ENCODE data around the gene HSP90AB1. TPM values are rescaled to one million over a fixed set of nuclear protein-coding genes. Genes with fewer than 3 reads are reported as not detected.

The HSP90AB1 gene
- total RNA-seq, 1 donor, result 928 TPM

- H3K4me3 ChIP-seq (ENCODE audit: low read depth, low read length), result no peak overlapping the region
- no peak for TF ChIP-seq CTCF (IDR thresholded peaks at IDR 0.05; ENCODE audit: insufficient read depth, low read depth, low read length)
- DNase-seq (ENCODE audit: low read depth), result no peak
These were observed 20.3 kb upstream of the HSP90AB1 start for GRCh38 chr6:44226368-44227147.

DNA sequence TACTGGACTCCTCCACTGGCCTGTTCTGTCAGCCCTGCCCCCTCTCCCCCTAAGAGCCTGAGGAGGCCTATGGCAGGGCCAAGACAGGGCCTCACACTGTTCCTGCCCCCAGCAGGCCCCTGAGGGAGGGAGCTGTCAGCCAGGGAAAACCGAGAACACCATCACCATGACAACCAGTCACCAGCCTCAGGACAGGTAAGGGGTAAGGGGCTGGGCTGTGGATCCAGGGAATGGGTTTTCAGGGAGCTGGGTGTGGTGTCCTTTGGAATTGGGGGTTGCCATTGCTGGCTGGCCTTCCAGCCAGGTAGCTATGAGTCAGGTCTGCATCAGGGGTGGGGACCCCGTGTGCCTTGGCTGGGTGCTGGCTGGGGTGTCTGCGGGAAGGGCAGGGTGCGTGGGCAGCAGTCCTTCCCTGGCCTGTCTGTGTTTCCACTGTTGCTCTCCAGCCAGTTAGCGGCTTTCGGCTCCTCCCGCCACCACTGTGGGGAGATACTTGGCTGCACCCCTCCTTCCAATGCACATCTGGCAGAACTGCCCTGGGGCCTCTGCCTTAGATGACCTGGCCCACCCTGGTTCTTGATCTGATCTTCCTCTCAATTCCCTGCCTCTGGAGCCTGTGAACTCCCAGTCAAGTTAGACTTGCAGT is 19.6 kb upstream of the HSP90AB1 start:
- DNase-seq (ENCODE audit: low read depth), result no peak
- TF ChIP-seq CTCF (IDR thresholded peaks at IDR 0.05; ENCODE audit: insufficient read depth, low read depth, low read length), result no peak

GRCh38 chr6:44228031-44228430 is 18.9 kb upstream of the HSP90AB1 start:
- no peak overlapping the region for H3K4me3 ChIP-seq (ENCODE audit: low read depth, low read length)
- no peak for TF ChIP-seq CTCF (IDR thresholded peaks at IDR 0.05; ENCODE audit: insufficient read depth, low read depth, low read length)
- no peak for DNase-seq (ENCODE audit: low read depth)

More for the DNA sequence above, 19.6 kb upstream of the HSP90AB1 start:
- H3K4me3 ChIP-seq (ENCODE audit: low read depth, low read length), result no peak overlapping the region

DNA sequence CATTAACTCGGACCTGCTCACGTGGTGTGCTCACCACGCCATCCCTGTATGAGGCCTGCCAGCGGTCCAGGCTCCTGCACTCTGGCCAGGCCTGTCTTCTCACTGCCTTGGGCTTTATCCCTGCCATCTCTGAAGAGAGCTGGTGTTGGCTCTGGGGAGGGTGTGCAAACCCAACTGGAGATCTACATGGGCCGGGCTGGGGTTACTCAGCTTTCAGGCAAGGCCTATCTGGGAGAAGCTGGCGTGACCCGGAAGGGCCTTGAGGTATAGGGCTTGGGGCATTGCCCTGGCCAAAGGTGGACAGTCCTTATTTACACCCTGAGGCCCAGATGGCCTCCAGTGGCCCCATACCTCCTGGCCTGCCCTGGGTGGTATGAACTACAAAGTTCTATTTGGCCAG is 18.5 kb upstream of the HSP90AB1 start:
- H3K4me3 ChIP-seq (ENCODE audit: low read depth, low read length), result no peak overlapping the region
- no peak for TF ChIP-seq CTCF (IDR thresholded peaks at IDR 0.05; ENCODE audit: insufficient read depth, low read depth, low read length)
- DNase-seq (ENCODE audit: low read depth), result no peak

GRCh38 chr6:44228836-44229235 is 18.1 kb upstream of the HSP90AB1 start:
- TF ChIP-seq CTCF (IDR thresholded peaks at IDR 0.05; ENCODE audit: insufficient read depth, low read depth, low read length), result no peak
- H3K4me3 ChIP-seq (ENCODE audit: low read depth, low read length), result no peak overlapping the region
- no peak for DNase-seq (ENCODE audit: low read depth)

DNA sequence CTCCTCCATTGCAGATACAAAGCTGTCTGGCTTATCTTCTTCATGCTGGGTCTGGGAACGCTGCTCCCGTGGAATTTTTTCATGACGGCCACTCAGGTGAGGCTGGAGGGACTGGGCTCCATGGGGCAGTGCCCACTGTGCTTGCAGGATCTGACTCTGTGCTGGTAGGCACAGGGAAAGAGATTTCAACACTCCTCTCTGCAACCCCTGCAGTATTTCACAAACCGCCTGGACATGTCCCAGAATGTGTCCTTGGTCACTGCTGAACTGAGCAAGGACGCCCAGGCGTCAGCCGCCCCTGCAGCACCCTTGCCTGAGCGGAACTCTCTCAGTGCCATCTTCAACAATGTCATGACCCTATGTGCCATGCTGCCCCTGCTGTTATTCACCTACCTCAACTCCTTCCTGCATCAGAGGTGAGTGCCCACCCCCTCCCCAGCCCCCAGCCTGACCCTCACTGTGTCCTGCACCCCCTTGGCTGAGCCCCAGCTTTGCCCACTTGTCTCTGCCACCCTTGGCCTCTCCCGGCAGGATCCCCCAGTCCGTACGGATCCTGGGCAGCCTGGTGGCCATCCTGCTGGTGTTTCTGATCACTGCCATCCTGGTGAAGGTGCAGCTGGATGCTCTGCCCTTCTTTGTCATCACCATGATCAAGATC is 17.4 kb upstream of the HSP90AB1 start:
- no peak for DNase-seq (ENCODE audit: low read depth)
- TF ChIP-seq CTCF (IDR thresholded peaks at IDR 0.05; ENCODE audit: insufficient read depth, low read depth, low read length), result no peak
- no peak overlapping the region for H3K4me3 ChIP-seq (ENCODE audit: low read depth, low read length)
